Measurements from ENCODE around the gene DNM2.
"Not testable (repeated sequence)": the region's sequence is repeated elsewhere in the genome, so short reads cannot be mapped to it uniquely, and the experiment has no call there.

The DNM2 gene

GRCh38 chr19:10870501-10870954, 152.6 kb downstream of the DNM2 start:
- no peak for DNase-seq (ENCODE audit: low spot score)

- DNase-seq (ENCODE audit: low spot score), result peak; percentile 98
Measured at GRCh38 chr19:10870955-10871603, 153.2 kb downstream of the DNM2 start, which contains the start of gene CARM1. CARM1 (plus strand) TSS chr19:10871553; CDS start chr19:10871703, 150 bp downstream.

- peak; percentile 24 for DNase-seq (ENCODE audit: low spot score)
Measured at GRCh38 chr19:10871711-10872545, 154.0 kb downstream of the DNM2 start.

- DNase-seq (ENCODE audit: low spot score), result no peak
Measured at GRCh38 chr19:10872546-10873107, 154.7 kb downstream of the DNM2 start.

GRCh38 chr19:10874024-10874423, 156.1 kb downstream of the DNM2 start:
- DNase-seq (ENCODE audit: low spot score), result no peak

GRCh38 chr19:10876459-10877240, 158.8 kb downstream of the DNM2 start:
- no peak for DNase-seq (ENCODE audit: low spot score)

- not testable (repeated sequence) for DNase-seq (ENCODE audit: low spot score)
Measured at GRCh38 chr19:10877608-10878007, 159.7 kb downstream of the DNM2 start.

- DNase-seq (ENCODE audit: low spot score), result no peak
Measured at GRCh38 chr19:10878253-10878652, 160.4 kb downstream of the DNM2 start.

Measured in CD4-positive, alpha-beta T cell treated with Interleukin-2 at 100 ng/mL for 4 hours (primary cell).